Hematopoietic multipotent progenitor cell treated with erythropoietin and hydrocortisone succinate and interleukin-3 and kit ligand, for 15 days (in vitro differentiated cells): ENCODE results near the gene DDAH1.
"Not testable (repeated sequence)": the region's sequence is repeated elsewhere in the genome, so short reads cannot be mapped to it uniquely, and the experiment has no call there.

ENCODE experiments used
- DNase-seq: peaks from one replicate; pipeline ENCODE4 v3.0.0-alpha.2; 2015; ENCODE audit warnings: low spot score

Gene DDAH1

GRCh38 chr1:85470130-85470529 lies 5.2 kb upstream of the DDAH1 start:
- DNase-seq = not testable (repeated sequence)

- no peak for DNase-seq
These were observed 3.1 kb upstream of the DDAH1 start for GRCh38 chr1:85467929-85468540.

GRCh38 chr1:85467036-85467435 lies 2.1 kb upstream of the DDAH1 start:
- DNase-seq = no peak

- DNase-seq = no peak
These were observed 801 bp upstream of the DDAH1 start for GRCh38 chr1:85465786-85466134.

- DNase-seq = no peak
These were observed 361 bp downstream of the DDAH1 start for GRCh38 chr1:85464497-85465098.

- no peak for DNase-seq
These were observed 1.0 kb downstream of the DDAH1 start for GRCh38 chr1:85463731-85464496.

GRCh38 chr1:85462931-85463649 lies 1.9 kb downstream of the DDAH1 start:
- no peak for DNase-seq

- DNase-seq = no peak
These were observed 3.6 kb downstream of the DDAH1 start for GRCh38 chr1:85461216-85461918.

GRCh38 chr1:85460555-85461088 lies 4.3 kb downstream of the DDAH1 start:
- no peak for DNase-seq

- no peak for DNase-seq
These were observed 5.7 kb downstream of the DDAH1 start for GRCh38 chr1:85459290-85459689.

GRCh38 chr1:85454214-85454613 lies 10.7 kb downstream of the DDAH1 start:
- no peak for DNase-seq

- no peak for DNase-seq
These were observed 11.2 kb downstream of the DDAH1 start for GRCh38 chr1:85453640-85454194.

GRCh38 chr1:85452948-85453347 lies 12.0 kb downstream of the DDAH1 start:
- no peak for DNase-seq

GRCh38 chr1:85451236-85451830 lies 13.6 kb downstream of the DDAH1 start:
- no peak for DNase-seq

- no peak for DNase-seq
These were observed 14.1 kb downstream of the DDAH1 start for GRCh38 chr1:85450832-85451231.

- no peak for DNase-seq
These were observed 15.6 kb downstream of the DDAH1 start for GRCh38 chr1:85449356-85449755.

GRCh38 chr1:85448358-85448757 lies 16.6 kb downstream of the DDAH1 start:
- DNase-seq = no peak

GRCh38 chr1:85447006-85447943 lies 17.7 kb downstream of the DDAH1 start:
- DNase-seq = no peak

GRCh38 chr1:85445906-85446305 lies 19.1 kb downstream of the DDAH1 start:
- DNase-seq = no peak

GRCh38 chr1:85444381-85444780 lies 20.6 kb downstream of the DDAH1 start:
- DNase-seq = no peak
